Osteoblast (primary cell): ENCODE measurements around the gene ATP6V0E1. TPM values are rescaled to one million over a fixed set of nuclear protein-coding genes. Genes with fewer than 3 reads are reported as not detected.
"Not testable (repeated sequence)": the region's sequence is repeated elsewhere in the genome, so short reads cannot be mapped to it uniquely, and the experiment has no call there.

Experiments
- DNase-seq: peaks from one replicate; pipeline ENCODE4 v3.0.0; 2011; ENCODE audit warnings: low spot score, mixed read lengths; ENCODE audit not compliant: insufficient read length; ENCODE audit errors: missing footprints
- H2AFZ ChIP-seq: 2 replicates; pipeline ENCODE4 v1.6.0; 2011; ENCODE audit warnings: mild to moderate bottlenecking, low read length
- H3K27ac ChIP-seq: 2 replicates; pipeline ENCODE4 v1.5.1; 2011; ENCODE audit warnings: mild to moderate bottlenecking, low read depth, low read length, moderate library complexity
- H3K27me3 ChIP-seq: 2 replicates; pipeline ENCODE4 v1.6.0; 2012; ENCODE audit warnings: mild to moderate bottlenecking, control low read depth, inconsistent platforms, low read length, moderate library complexity; ENCODE audit not compliant: insufficient read depth
- H3K36me3 ChIP-seq: 2 replicates; pipeline ENCODE4 v1.5.1; 2011; ENCODE audit warnings: mild to moderate bottlenecking, low read length, control low read depth, moderate library complexity; ENCODE audit not compliant: insufficient read depth
- H3K4me1 ChIP-seq: 2 replicates; pipeline ENCODE4 v1.5.1; 2011; ENCODE audit warnings: mild to moderate bottlenecking, low read length, control low read depth, moderate library complexity; ENCODE audit not compliant: insufficient read depth
- H3K4me2 ChIP-seq: 2 replicates; pipeline ENCODE4 v1.6.0; 2011; ENCODE audit warnings: mild to moderate bottlenecking, low read length; ENCODE audit not compliant: insufficient read depth
- H3K4me3 ChIP-seq: fragments of 200-600 bp; sonication (generic); 3 replicates; pipeline ENCODE4 v1.5.1; 2012; ENCODE audit warnings: mild to moderate bottlenecking, low read length, inconsistent platforms; ENCODE audit not compliant: insufficient read depth
- H3K79me2 ChIP-seq: 2 replicates; pipeline ENCODE4 v1.6.0; 2012; ENCODE audit warnings: mild to moderate bottlenecking, low read length, control low read depth, inconsistent platforms; ENCODE audit not compliant: insufficient read depth
- H3K9me3 ChIP-seq: 2 replicates; pipeline ENCODE4 v1.5.1; 2011; ENCODE audit warnings: low read depth, low read length, control low read depth
- H4K20me1 ChIP-seq: 2 replicates; pipeline ENCODE4 v1.6.0; 2012; ENCODE audit warnings: mild to moderate bottlenecking, low read length, control low read depth; ENCODE audit not compliant: insufficient read depth
- total RNA-seq: library from RNA; depleted of rRNA; stranded (reverse); fragments of >200 nt; gene quantifications from 2 replicates; pipeline ENCODE4 v1.2.3, GENCODE V29; 2012
- TF ChIP-seq, protein P1 (sequence below): IDR thresholded peaks from 2 replicates; pipeline ENCODE4 v1.5.1; 2011; ENCODE audit warnings: mild to moderate bottlenecking, low read depth, low read length, moderate library complexity; ENCODE audit errors: extremely low read depth

The ATP6V0E1 gene
- total RNA-seq, 1 donor, result 177 TPM

DNA sequence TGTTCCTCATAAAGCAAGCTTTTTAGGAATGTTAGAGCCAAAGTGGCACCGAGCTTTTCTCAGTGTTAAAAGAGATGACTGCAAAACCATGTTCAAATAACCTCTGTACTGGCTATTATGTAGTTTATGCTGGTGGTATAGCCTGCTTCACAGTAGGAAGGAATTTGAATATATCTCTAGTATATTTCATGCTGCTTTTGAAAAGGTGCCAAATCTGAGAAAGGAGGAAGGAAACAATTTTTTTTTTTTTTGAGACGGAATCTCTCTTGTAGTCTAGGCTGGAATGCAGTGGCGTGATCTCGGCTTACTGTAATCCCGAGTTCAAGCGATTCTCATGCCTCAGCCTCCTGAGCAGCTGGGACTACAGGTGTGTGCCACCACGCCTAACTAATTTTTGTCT, 86.1 kb downstream of the ATP6V0E1 start:
- H2AFZ ChIP-seq, result no peak overlapping the region
- peaks cover 40% of the 10 kb centered on the region for H3K79me2 ChIP-seq
- H3K27me3 ChIP-seq, result no peaks in the 10 kb centered on the region
- H4K20me1 ChIP-seq, result peaks cover 6% of the 10 kb centered on the region
- no peak overlapping the region for H3K4me3 ChIP-seq
- no peaks in the 10 kb centered on the region for H3K9me3 ChIP-seq
- no peak for DNase-seq
- H3K36me3 ChIP-seq, result no peaks in the 10 kb centered on the region
- no peak overlapping the region for H3K4me2 ChIP-seq
- TF ChIP-seq, protein P1, sequence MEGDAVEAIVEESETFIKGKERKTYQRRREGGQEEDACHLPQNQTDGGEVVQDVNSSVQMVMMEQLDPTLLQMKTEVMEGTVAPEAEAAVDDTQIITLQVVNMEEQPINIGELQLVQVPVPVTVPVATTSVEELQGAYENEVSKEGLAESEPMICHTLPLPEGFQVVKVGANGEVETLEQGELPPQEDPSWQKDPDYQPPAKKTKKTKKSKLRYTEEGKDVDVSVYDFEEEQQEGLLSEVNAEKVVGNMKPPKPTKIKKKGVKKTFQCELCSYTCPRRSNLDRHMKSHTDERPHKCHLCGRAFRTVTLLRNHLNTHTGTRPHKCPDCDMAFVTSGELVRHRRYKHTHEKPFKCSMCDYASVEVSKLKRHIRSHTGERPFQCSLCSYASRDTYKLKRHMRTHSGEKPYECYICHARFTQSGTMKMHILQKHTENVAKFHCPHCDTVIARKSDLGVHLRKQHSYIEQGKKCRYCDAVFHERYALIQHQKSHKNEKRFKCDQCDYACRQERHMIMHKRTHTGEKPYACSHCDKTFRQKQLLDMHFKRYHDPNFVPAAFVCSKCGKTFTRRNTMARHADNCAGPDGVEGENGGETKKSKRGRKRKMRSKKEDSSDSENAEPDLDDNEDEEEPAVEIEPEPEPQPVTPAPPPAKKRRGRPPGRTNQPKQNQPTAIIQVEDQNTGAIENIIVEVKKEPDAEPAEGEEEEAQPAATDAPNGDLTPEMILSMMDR, result no peak
- no peaks in the 10 kb centered on the region for H3K4me1 ChIP-seq
- H3K27ac ChIP-seq, result no peak overlapping the region

GRCh38 chr5:173075137-173075843, 91.7 kb downstream of the ATP6V0E1 start:
- H3K4me1 ChIP-seq, result no peaks in the 10 kb centered on the region
- H3K4me2 ChIP-seq, result no peak overlapping the region
- H4K20me1 ChIP-seq, result peaks cover 6% of the 10 kb centered on the region
- H3K9me3 ChIP-seq, result no peaks in the 10 kb centered on the region
- no peaks in the 10 kb centered on the region for H3K36me3 ChIP-seq
- peaks cover 17% of the 10 kb centered on the region for H3K79me2 ChIP-seq
- TF ChIP-seq, protein P1, result no peak
- H2AFZ ChIP-seq, result no peak overlapping the region
- no peak for DNase-seq
- no peak overlapping the region for H3K27ac ChIP-seq
- H3K4me3 ChIP-seq, result no peak overlapping the region
- H3K27me3 ChIP-seq, result no peaks in the 10 kb centered on the region

GRCh38 chr5:173075970-173076369, 92.4 kb downstream of the ATP6V0E1 start:
- H2AFZ ChIP-seq, result no peak overlapping the region
- H3K4me3 ChIP-seq, result no peak overlapping the region
- DNase-seq, result no peak
- no peaks in the 10 kb centered on the region for H3K4me1 ChIP-seq
- no peak overlapping the region for H3K27ac ChIP-seq
- H3K79me2 ChIP-seq, result peaks cover 15% of the 10 kb centered on the region
- no peaks in the 10 kb centered on the region for H3K27me3 ChIP-seq
- no peak overlapping the region for H3K4me2 ChIP-seq
- no peaks in the 10 kb centered on the region for H3K9me3 ChIP-seq
- H3K36me3 ChIP-seq, result no peaks in the 10 kb centered on the region
- H4K20me1 ChIP-seq, result peaks cover 6% of the 10 kb centered on the region
- TF ChIP-seq, protein P1, result no peak

GRCh38 chr5:173076471-173076870, 92.9 kb downstream of the ATP6V0E1 start:
- not testable (repeated sequence) for H3K9me3 ChIP-seq, H4K20me1 ChIP-seq, H3K27ac ChIP-seq, H3K4me2 ChIP-seq, H3K4me3 ChIP-seq, H3K36me3 ChIP-seq, H2AFZ ChIP-seq, DNase-seq, H3K4me1 ChIP-seq, H3K27me3 ChIP-seq
- peaks cover 13% of the 10 kb centered on the region for H3K79me2 ChIP-seq
